Stimulated activated CD4-positive, alpha-beta T cell treated with anti-CD3 and anti-CD28 coated beads, Interleukin-2, amount 100 ng/mL, for 24 hours (primary cell): ENCODE data around the gene OR4N5.
"Not testable (repeated sequence)": the region's sequence is repeated elsewhere in the genome, so short reads cannot be mapped to it uniquely, and the experiment has no call there.

Experiments used
- DNase-seq, 2 donors: peaks; one replicate each; pipeline ENCODE4 v3.0.0-alpha.2; 2020

The OR4N5 gene, protein sequence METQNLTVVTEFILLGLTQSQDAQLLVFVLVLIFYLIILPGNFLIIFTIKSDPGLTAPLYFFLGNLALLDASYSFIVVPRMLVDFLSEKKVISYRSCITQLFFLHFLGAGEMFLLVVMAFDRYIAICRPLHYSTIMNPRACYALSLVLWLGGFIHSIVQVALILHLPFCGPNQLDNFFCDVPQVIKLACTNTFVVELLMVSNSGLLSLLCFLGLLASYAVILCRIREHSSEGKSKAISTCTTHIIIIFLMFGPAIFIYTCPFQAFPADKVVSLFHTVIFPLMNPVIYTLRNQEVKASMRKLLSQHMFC

DNA sequence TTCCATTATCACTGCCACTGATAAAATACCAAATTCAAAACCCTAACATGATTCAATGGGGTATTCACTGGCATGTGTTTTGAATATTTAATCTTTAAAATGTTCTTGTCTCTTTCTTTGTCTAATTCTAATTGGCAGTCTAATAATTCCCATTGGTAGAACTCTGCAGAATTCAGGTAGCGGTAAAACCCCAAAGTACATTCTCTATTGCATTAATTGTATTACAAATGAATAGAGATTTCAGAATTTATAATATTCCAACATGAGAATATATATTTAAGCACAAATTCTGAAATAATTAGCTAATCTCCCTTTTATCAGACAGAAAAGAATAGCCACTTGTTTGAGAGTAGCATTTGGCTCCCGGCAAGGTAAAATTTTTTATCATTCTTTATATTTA, at the start of gene OR4N5:
OR4N5 (plus strand) TSS at position 301 of the 400 bp plus-strand sequence. CDS start 4,916 bp downstream, outside the sequence.
- no peak for DNase-seq

DNA sequence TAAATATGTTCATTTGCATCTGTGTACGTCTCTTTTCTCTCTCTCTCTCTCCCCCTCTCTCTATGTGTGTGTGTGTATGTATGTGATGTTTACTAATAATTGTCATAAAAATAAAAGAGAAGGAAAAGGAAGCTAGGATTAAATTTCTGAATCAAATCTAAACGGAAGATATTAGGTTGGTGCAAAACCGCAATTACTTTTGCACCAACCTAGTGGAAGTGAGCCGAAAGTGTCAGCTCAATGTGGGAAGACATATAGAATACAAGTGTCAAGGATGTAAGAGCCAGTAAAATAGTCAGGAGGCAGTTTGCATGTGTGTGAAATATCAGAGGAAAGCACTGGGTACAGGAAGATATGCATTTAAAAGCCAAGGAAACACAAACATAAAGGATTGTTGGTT, 46.6 kb upstream of the OR4N5 start:
- no peak for DNase-seq

- DNase-seq = no peak
Observed at GRCh38 chr14:20093442-20093841, 45.2 kb upstream of the OR4N5 start.

GRCh38 chr14:20098926-20099770, 39.5 kb upstream of the OR4N5 start:
- not testable (repeated sequence) for DNase-seq

- DNase-seq = no peak
Observed at GRCh38 chr14:20110438-20110837, 28.2 kb upstream of the OR4N5 start, which contains the start of gene OR4K17. TSS of gene OR4K17 (plus strand) at chr14:20110739. CDS start at chr14:20117500, 6,761 bp downstream.

DNA sequence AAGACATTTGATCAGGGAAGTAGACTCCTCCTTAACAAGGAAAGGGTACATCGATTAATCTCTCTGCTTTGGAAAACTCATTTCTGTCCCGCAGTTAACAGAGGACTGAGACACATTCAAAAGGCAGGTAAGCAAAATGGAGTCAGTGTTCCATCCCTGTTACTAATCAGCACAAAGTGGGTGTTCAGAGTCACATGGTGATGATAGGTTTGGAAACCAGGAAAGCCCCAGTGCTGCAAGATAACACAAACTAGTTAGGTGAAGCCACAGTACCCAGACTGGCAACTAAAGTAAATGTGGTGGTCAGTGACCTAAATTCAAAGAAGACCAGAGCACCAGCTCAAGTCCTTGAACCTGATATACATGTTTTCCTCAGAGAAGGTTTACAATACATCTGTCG, 26.3 kb upstream of the OR4N5 start:
- DNase-seq = no peak

- DNase-seq = no peak
Observed at GRCh38 chr14:20116748-20117147, 21.9 kb upstream of the OR4N5 start.

GRCh38 chr14:20118795-20119194, 19.8 kb upstream of the OR4N5 start:
- DNase-seq = no peak

GRCh38 chr14:20143911-20144310, 5.3 kb downstream of the OR4N5 start:
- no peak for DNase-seq

DNA sequence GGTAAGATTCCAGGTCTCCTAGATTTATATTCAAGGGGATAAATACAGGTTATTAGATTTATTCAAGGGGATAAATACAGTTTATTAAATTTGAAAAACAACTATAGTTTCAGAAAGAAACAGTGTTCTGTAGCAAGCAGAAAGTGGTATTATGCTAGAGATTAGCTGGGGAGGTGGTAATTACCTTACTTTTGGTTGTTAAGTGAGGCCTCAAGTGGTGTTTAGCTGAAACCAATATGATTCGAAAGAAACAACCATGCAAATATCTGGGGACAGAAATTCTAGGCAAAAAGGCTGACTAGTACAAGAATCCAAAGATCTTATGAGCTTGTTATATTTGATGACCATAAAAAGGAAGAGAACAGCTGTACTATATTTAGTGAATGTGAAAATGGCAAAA, 6.2 kb downstream of the OR4N5 start:
- no peak for DNase-seq

DNA sequence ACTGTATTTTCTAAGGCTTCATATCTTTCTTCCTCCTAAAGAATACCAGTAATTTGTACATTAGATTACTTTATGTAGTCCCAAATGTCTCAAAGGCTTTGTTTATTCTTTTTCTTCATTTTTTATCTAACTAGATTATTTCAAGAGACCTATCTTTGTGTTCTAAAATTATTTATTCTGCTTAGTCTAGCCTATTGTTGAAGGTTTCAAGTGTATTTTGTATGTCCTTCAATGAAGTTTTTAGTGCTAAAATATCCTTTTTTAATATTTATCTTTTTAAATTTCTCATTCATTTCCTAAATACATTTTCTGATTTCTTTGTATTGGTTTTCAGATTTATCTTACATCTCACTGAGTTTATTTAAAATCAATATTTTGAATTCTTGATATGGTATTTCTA, 25.8 kb downstream of the OR4N5 start:
- no peak for DNase-seq

DNA sequence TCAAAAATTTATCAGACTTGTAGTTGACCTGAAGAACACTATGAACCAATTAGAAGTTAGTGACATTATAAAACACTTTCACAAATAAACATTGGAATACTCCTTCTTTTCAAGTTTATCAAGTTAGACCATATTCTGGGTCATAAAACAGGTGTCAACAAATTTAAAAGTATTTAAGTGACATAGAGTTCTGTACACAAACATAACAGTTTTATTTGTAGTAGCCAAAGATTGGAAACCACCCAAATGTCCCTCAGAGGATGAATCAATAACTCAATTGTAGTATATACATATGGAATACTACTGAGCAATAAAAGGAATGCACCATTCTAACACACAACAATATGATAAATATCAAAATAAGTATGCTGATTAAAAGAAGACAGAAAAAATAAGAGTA, 28.5 kb downstream of the OR4N5 start:
- DNase-seq = no peak

- DNase-seq = not testable (repeated sequence)
Observed at GRCh38 chr14:20169852-20170251, 31.2 kb downstream of the OR4N5 start.

DNA sequence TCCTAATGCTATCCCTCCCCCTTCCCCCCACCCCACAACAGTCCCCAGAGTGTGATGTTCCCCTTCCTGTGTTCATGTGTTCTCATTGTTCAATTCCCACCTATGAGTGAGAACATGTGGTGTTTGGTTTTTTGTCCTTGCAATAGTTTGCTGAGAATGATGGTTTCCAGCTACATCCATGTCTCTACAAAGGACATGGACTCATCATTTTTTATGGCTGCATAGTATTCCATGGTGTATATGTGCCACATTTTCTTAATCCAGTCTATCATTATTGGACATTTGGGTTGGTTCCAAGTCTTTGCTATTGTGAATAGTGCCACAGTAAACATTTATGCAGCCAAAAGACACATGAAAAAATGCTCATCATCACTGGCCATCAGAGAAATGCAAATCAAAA, 35.6 kb downstream of the OR4N5 start:
- DNase-seq = not testable (repeated sequence)

GRCh38 chr14:20176330-20176729, 37.7 kb downstream of the OR4N5 start:
- no peak for DNase-seq

DNA sequence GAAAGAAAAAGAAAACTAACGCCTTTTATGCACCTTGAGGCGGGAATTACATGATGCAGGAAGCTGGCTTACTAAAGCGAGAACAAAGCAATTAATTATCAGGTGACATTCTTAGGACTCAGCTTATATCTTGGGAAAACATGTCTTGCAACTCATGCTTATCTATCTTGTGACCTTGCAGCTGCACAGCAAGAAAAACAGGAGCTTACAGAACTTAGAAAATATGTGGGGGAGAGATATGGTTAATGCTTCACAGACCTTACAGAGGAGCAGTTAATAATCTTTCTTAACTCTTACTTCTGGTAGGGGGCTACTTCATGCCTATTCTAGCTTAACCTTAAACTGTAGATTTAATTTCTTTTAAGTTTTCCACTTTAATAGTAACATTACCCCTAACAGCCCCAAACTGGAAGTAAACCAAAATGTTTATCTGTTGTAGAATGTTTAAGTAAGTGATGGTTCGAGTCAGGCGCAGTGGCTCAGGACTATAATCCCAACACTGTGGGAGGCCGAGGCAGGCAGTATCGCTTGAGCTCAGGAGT, 38.9 kb downstream of the OR4N5 start:
- no peak for DNase-seq

GRCh38 chr14:20179218-20179617, 40.6 kb downstream of the OR4N5 start:
- no peak for DNase-seq

DNA sequence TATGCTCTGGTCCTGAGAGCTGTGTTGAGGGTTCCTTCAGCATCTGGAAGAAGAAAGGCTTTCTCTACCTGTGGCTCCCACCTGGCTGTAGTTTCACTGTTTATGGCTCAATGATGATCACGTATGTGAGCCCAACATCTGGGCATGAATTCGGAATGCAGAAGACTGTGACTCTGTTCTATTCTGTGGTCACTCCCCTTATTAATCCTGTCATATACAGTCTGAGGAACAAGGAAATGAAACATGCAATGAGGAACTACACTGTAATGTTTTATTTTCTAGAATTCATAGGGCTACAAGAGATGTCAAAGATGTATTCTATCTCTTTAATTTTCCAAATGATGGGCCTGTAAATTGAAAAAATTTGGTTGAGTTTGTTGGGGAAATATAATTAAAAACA, 41.3 kb downstream of the OR4N5 start:
- no peak for DNase-seq

DNA sequence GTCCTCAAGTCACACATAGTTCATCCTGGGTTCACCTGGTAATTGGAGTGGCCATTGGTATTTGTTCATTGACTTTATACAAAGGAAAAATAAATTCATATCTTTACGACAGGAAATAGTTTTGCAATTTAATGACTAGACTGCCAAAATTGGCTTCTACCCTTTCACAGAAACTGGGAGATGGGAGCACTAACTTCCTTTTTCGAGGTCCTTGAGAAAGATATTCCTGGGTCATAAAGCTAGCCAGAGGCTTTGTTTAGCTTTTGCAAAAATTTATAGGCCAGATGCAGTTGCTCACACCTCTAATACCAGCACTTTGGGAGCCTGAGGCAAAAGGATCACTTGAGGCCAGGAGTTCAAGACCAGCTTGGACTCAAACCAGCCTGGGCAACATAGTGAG, 41.9 kb downstream of the OR4N5 start:
- DNase-seq = no peak

GRCh38 chr14:20184181-20184580, 45.6 kb downstream of the OR4N5 start:
- DNase-seq = no peak

GRCh38 chr14:20190596-20190995, 52.0 kb downstream of the OR4N5 start, which contains the start of gene OR11G2:
TSS of gene OR11G2 (plus strand) at chr14:20190896. CDS start at chr14:20197438, 6,542 bp downstream.
- DNase-seq = no peak

GRCh38 chr14:20191396-20191795, 52.8 kb downstream of the OR4N5 start:
- no peak for DNase-seq

DNA sequence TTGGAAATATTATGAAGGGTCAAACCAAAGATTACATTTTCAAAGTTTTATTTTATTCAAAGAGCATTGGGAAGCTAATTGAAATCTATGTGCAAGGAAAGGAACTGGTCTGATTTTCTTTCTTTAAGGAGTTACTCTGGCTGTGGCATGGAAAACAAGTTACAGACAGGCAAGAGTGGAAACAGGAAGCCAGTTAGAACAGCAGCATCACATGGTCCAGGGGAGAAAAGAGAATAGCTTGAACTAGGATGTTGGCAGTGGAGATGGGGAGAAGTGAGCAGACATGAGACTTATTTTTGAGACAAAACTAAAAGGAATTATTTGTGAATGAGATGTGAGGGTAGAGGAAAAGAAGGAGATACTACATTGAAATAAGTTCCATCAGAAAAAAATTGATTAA, 55.5 kb downstream of the OR4N5 start:
- DNase-seq = no peak
